Neural progenitor cell (in vitro differentiated cells): ENCODE data around the gene BRD8. TPM values are rescaled to one million over a fixed set of nuclear protein-coding genes. Genes with fewer than 3 reads are reported as not detected.
A peak's percentile ranks its signal among the peaks of the same experiment; 100 is the strongest.

ENCODE experiments used
- DNase-seq: peaks from one replicate; pipeline ENCODE4 v3.0.0-alpha.2; 2016; ENCODE audit warnings: low spot score
- H2AFZ ChIP-seq: fragments of 200-600 bp; sonication (generic); replicated peaks from 2 replicates; pipeline ENCODE4 v1.6.1; 2016; ENCODE audit warnings: antibody characterized with exemption
- H3F3A ChIP-seq: fragments of 200-600 bp; sonication (generic); 2 replicates; pipeline ENCODE4 v1.6.1; 2016; ENCODE audit warnings: antibody characterized with exemption, low read depth
- H3K27ac ChIP-seq: fragments of 200-600 bp; sonication (generic); 2 replicates; pipeline ENCODE4 v1.5.1; 2016; ENCODE audit warnings: mild to moderate bottlenecking
- H3K27me3 ChIP-seq: fragments of 200-600 bp; sonication (generic); 2 replicates; pipeline ENCODE4 v1.6.1; 2016; ENCODE audit warnings: mild to moderate bottlenecking, moderate library complexity
- H3K36me3 ChIP-seq: fragments of 200-600 bp; sonication (generic); 2 replicates; pipeline ENCODE4 v1.5.1; 2016
- H3K4me1 ChIP-seq: fragments of 200-600 bp; sonication (generic); 2 replicates; pipeline ENCODE4 v1.6.1; 2016; ENCODE audit warnings: mixed run types
- H3K4me2 ChIP-seq: fragments of 200-600 bp; sonication (generic); 2 replicates; pipeline ENCODE4 v1.6.1; 2016
- H3K4me3 ChIP-seq: fragments of 200-600 bp; sonication (generic); 2 replicates; pipeline ENCODE4 v1.5.1; 2016
- H3K79me2 ChIP-seq: fragments of 200-600 bp; sonication (generic); 2 replicates; pipeline ENCODE4 v1.6.1; 2016; ENCODE audit warnings: low read depth
- H3K9ac ChIP-seq: fragments of 200-600 bp; sonication (generic); 2 replicates; pipeline ENCODE4 v1.6.1; 2016
- H3K9me3 ChIP-seq: fragments of 200-600 bp; sonication (generic); 2 replicates; pipeline ENCODE4 v1.5.1; 2016; ENCODE audit warnings: low read depth
- H4K20me1 ChIP-seq: fragments of 200-600 bp; sonication (generic); 2 replicates; pipeline ENCODE4 v1.6.1; 2016; ENCODE audit warnings: low read depth
- H3K27ac Mint-ChIP-seq: 3 replicates; pipeline ENCODE4 v1.8.0; 2021; ENCODE audit warnings: mixed read lengths
- H3K27me3 Mint-ChIP-seq: 2 replicates; pipeline ENCODE4 v1.8.0; 2022; ENCODE audit warnings: low read depth, mild to moderate bottlenecking, inconsistent platforms, moderate library complexity, mixed read lengths; ENCODE audit not compliant: insufficient read depth
- H3K36me3 Mint-ChIP-seq: 3 replicates; pipeline ENCODE4 v1.8.0; 2021; ENCODE audit warnings: mixed read lengths
- H3K4me1 Mint-ChIP-seq: 3 replicates; pipeline ENCODE4 v1.8.0; 2021; ENCODE audit warnings: mixed read lengths
- H3K4me3 Mint-ChIP-seq: 3 replicates; pipeline ENCODE4 v1.8.0; 2021; ENCODE audit warnings: mild to moderate bottlenecking, moderate library complexity, mixed read lengths
- H3K9me3 Mint-ChIP-seq: 3 replicates; pipeline ENCODE4 v1.8.0; 2020; ENCODE audit warnings: mixed read lengths
- CTCF ChIP-seq: fragments of 200-600 bp; sonication (generic); IDR thresholded peaks from 2 replicates; pipeline ENCODE4 v1.5.1; 2017; ENCODE audit warnings: antibody characterized with exemption, mild to moderate bottlenecking
- EZH2 ChIP-seq: fragments of 200-600 bp; sonication (generic); IDR thresholded peaks from 2 replicates; pipeline ENCODE4 v1.6.1; 2017; ENCODE audit warnings: antibody characterized with exemption, mild to moderate bottlenecking, moderate library complexity
- EZH2phosphoT487 ChIP-seq: fragments of 200-600 bp; sonication (generic); IDR thresholded peaks from 2 replicates; pipeline ENCODE4 v1.6.1; 2017; ENCODE audit warnings: antibody characterized with exemption
- total RNA-seq: library from RNA; depleted of rRNA; stranded (reverse); fragments of >200 nt; gene quantifications from 2 replicates; pipeline ENCODE4 v1.2.3, GENCODE V29; 2015; ENCODE audit warnings: low replicate concordance

BRD8 gene
- total RNA-seq, 1 donor from 2014 or later, result 150 TPM

- peaks cover 10% of the 10 kb centered on the region for H3F3A ChIP-seq
- Mint-ChIP-seq H3K36me3 (peaks cover 36% of the 10 kb centered on the region), H3K9me3 (no peaks in the 10 kb centered on the region), H3K27ac (no peak overlapping the region), H3K4me1 (peaks cover 18% of the 10 kb centered on the region), H3K4me3 (no peak overlapping the region), H3K27me3 (no peaks in the 10 kb centered on the region)
- no peak overlapping the region for H3K9ac ChIP-seq
- peaks cover 14% of the 10 kb centered on the region for H3K4me1 ChIP-seq
- no peak overlapping the region for H2AFZ ChIP-seq
- peak overlapping the region; percentile 79 for H3K4me3 ChIP-seq
- no peak overlapping the region for H3K27ac ChIP-seq
- no peak for DNase-seq
- H4K20me1 ChIP-seq, result peaks cover 18% of the 10 kb centered on the region
- TF ChIP-seq EZH2phosphoT487 (no peak), EZH2 (no peak), CTCF (no peak)
- no peaks in the 10 kb centered on the region for H3K27me3 ChIP-seq
- peaks cover 51% of the 10 kb centered on the region for H3K79me2 ChIP-seq
- peaks cover 14% of the 10 kb centered on the region for H3K36me3 ChIP-seq
- peak overlapping the region; percentile 97 for H3K4me2 ChIP-seq
- no peaks in the 10 kb centered on the region for H3K9me3 ChIP-seq
These were observed 2.4 kb upstream of the BRD8 start for GRCh38 chr5:138180841-138181240.

GRCh38 chr5:138180183-138180782 lies 1.9 kb upstream of the BRD8 start:
- Histone ChIP-seq H2AFZ (no peak overlapping the region), H3K9me3 (no peaks in the 10 kb centered on the region), H3K79me2 (peaks cover 56% of the 10 kb centered on the region), H3K36me3 (peaks cover 14% of the 10 kb centered on the region), H3K27ac (no peak overlapping the region), H4K20me1 (peaks cover 18% of the 10 kb centered on the region), H3K9ac (peak overlapping the region; percentile 68), H3K4me2 (peak overlapping the region; percentile 97), H3F3A (peaks cover 5% of the 10 kb centered on the region), H3K4me1 (peaks cover 14% of the 10 kb centered on the region), H3K4me3 (peak overlapping the region; percentile 79), H3K27me3 (no peaks in the 10 kb centered on the region)
- Mint-ChIP-seq H3K9me3 (no peaks in the 10 kb centered on the region), H3K27ac (peak overlapping the region; percentile 78), H3K36me3 (peaks cover 33% of the 10 kb centered on the region), H3K4me1 (peaks cover 18% of the 10 kb centered on the region), H3K27me3 (no peaks in the 10 kb centered on the region), H3K4me3 (no peak overlapping the region)
- TF ChIP-seq EZH2 (no peak), CTCF (peak; percentile 69)
- DNase-seq, result peak; percentile 68

GRCh38 chr5:138179277-138179857 lies 937 bp upstream of the BRD8 start:
- no peaks in the 10 kb centered on the region for H3K9me3 ChIP-seq
- H3K27me3 ChIP-seq, result no peaks in the 10 kb centered on the region
- H2AFZ ChIP-seq, result peak overlapping the region; percentile 79
- H3K36me3 ChIP-seq, result peaks cover 18% of the 10 kb centered on the region
- H3K4me3 ChIP-seq, result peak overlapping the region; percentile 79
- DNase-seq, result peak; percentile 48
- Mint-ChIP-seq H3K9me3 (no peaks in the 10 kb centered on the region), H3K27me3 (no peaks in the 10 kb centered on the region), H3K36me3 (peaks cover 28% of the 10 kb centered on the region), H3K27ac (no peak overlapping the region), H3K4me1 (peaks cover 18% of the 10 kb centered on the region), H3K4me3 (no peak overlapping the region)
- peak overlapping the region; percentile 97 for H3K4me2 ChIP-seq
- peak overlapping the region; percentile 49 for H3K27ac ChIP-seq
- H4K20me1 ChIP-seq, result peaks cover 18% of the 10 kb centered on the region
- H3K79me2 ChIP-seq, result peaks cover 65% of the 10 kb centered on the region
- H3K9ac ChIP-seq, result peak overlapping the region; percentile 68
- H3F3A ChIP-seq, result no peaks in the 10 kb centered on the region
- H3K4me1 ChIP-seq, result peaks cover 14% of the 10 kb centered on the region
- no peak for TF ChIP-seq CTCF
- no peak for TF ChIP-seq EZH2phosphoT487
- TF ChIP-seq EZH2, result no peak
